SH-SY5Y (cell line): ENCODE results near the gene SSBP3.

Experiments used
- GATA2 ChIP-seq: IDR thresholded peaks from 2 replicates; pipeline ENCODE4 v1.6.1; 2011; ENCODE audit warnings: mild to moderate bottlenecking, low read depth, low read length
- GATA3 ChIP-seq: IDR thresholded peaks from 2 replicates; pipeline ENCODE4 v1.6.1; 2011; ENCODE audit warnings: low read depth, mild to moderate bottlenecking, low read length, moderate library complexity

GRCh38 chr1:54277451-54278341, 128.5 kb downstream of the SSBP3 start:
- TF ChIP-seq GATA2: no peak
- TF ChIP-seq GATA3: no peak
